Occipital lobe (tissue), 2 donors: ENCODE measurements around the gene FMO3. TPM values are rescaled to one million over a fixed set of nuclear protein-coding genes. Genes with fewer than 3 reads are reported as not detected.

Source experiments
- DNase-seq: peaks from one replicate; lab custom pipeline; 2025; lab: John Stamatoyannopoulos, UW
- total RNA-seq: library from RNA; depleted of rRNA; stranded (reverse); fragments of >200 nt; gene quantifications from one replicate; pipeline ENCODE4 v1.2.3, GENCODE V29; 2014

Gene FMO3
- total RNA-seq, 1 donor from 2014 or later, result not detected

GRCh38 chr1:171115280-171115897 is 24.7 kb downstream of the FMO3 start:
- DNase-seq, result no peak

GRCh38 chr1:171116676-171117075 is 26.0 kb downstream of the FMO3 start:
- no peak for DNase-seq

GRCh38 chr1:171117085-171117484 is 26.4 kb downstream of the FMO3 start:
- no peak for DNase-seq

GRCh38 chr1:171119648-171120047 is 28.9 kb downstream of the FMO3 start:
- no peak for DNase-seq

GRCh38 chr1:171122299-171122698 is 31.6 kb downstream of the FMO3 start:
- DNase-seq, result no peak

GRCh38 chr1:171122893-171123292 is 32.2 kb downstream of the FMO3 start:
- no peak for DNase-seq

GRCh38 chr1:171126504-171126903 is 35.8 kb downstream of the FMO3 start:
- DNase-seq, result no peak

GRCh38 chr1:171127099-171127498 is 36.4 kb downstream of the FMO3 start:
- no peak for DNase-seq

- no peak for DNase-seq
Observed at GRCh38 chr1:171127501-171127900, 36.8 kb downstream of the FMO3 start.

GRCh38 chr1:171128463-171128862 is 37.8 kb downstream of the FMO3 start:
- no peak for DNase-seq

GRCh38 chr1:171134204-171134923 is 43.7 kb downstream of the FMO3 start:
- no peak for DNase-seq

- DNase-seq, result no peak
Observed at GRCh38 chr1:171137580-171137979, 46.9 kb downstream of the FMO3 start.

- no peak for DNase-seq
Observed at GRCh38 chr1:171138980-171139379, 48.3 kb downstream of the FMO3 start.

GRCh38 chr1:171139890-171140289 is 49.2 kb downstream of the FMO3 start:
- DNase-seq, result no peak

GRCh38 chr1:171140401-171140800 is 49.7 kb downstream of the FMO3 start:
- no peak for DNase-seq

GRCh38 chr1:171140956-171141687 is 50.4 kb downstream of the FMO3 start:
- DNase-seq, result no peak

- DNase-seq, result no peak
Observed at GRCh38 chr1:171141688-171142415, 51.1 kb downstream of the FMO3 start.

- no peak for DNase-seq
Observed at GRCh38 chr1:171142416-171143385, 52.0 kb downstream of the FMO3 start.

GRCh38 chr1:171150156-171150555 is 59.5 kb downstream of the FMO3 start:
- DNase-seq, result no peak

GRCh38 chr1:171152549-171152948 is 61.8 kb downstream of the FMO3 start:
- no peak for DNase-seq

GRCh38 chr1:171155484-171155883 is 64.8 kb downstream of the FMO3 start:
- no peak for DNase-seq
